ENCODE measurements around the gene DDAH1.

- TF ChIP-seq CTCF (IDR thresholded peaks at IDR 0.05; ENCODE audit: low read depth, low read length, poor library complexity, severe bottlenecking) (no peak), EZH2phosphoT487 (IDR thresholded peaks at IDR 0.05; ENCODE audit: borderline replicate concordance, low read length) (no peak)
These were observed 169.3 kb downstream of the DDAH1 start for GRCh38 chr1:85295654-85296053.
